GM12878 (cell line): ENCODE results near the gene PAIP1. TPM values are rescaled to one million over a fixed set of nuclear protein-coding genes. Genes with fewer than 3 reads are reported as not detected.

Experiments
- ASH2L ChIP-seq: fragments of 300-600, 200-600 bp; sonication (generic); IDR thresholded peaks from 2 replicates; pipeline ENCODE4 v1.6.1; 2017; ENCODE audit warnings: low read depth, mild to moderate bottlenecking, borderline replicate concordance
- CEBPB ChIP-seq, 2 experiments: fragments of 150-350 bp in 1 of 2; IDR thresholded peaks; 2 replicates each; pipeline ENCODE4 v1.6.1; 2012 to 2014; ENCODE audit warnings: low read depth in 2 of 2, low read length in 2 of 2, borderline replicate concordance in 1 of 2, inconsistent platforms in 1 of 2
- CHD1 ChIP-seq: IDR thresholded peaks from 2 replicates; pipeline ENCODE4 v1.6.1; 2012; ENCODE audit warnings: low read depth, low read length, improper control_type of control experiment
- CUX1 ChIP-seq: IDR thresholded peaks from 2 replicates; pipeline ENCODE4 v1.6.1; 2012; ENCODE audit warnings: improper control_type of control experiment, low read depth, low read length; ENCODE audit not compliant: insufficient replicate concordance
- MYB ChIP-seq: fragments of 150-350 bp; IDR thresholded peaks from 2 replicates; pipeline ENCODE4 v1.6.1; 2014; ENCODE audit warnings: mild to moderate bottlenecking, low read depth, low read length, borderline replicate concordance
- MYC ChIP-seq: IDR thresholded peaks from 2 replicates; pipeline ENCODE4 v1.6.1; 2011; ENCODE audit warnings: mild to moderate bottlenecking, low read length, moderate library complexity, inconsistent platforms; ENCODE audit not compliant: insufficient read depth, insufficient replicate concordance, insufficient read length, severe bottlenecking
- POLR2A ChIP-seq: IDR thresholded peaks from 2 replicates; pipeline ENCODE4 v1.6.1; 2011; ENCODE audit warnings: low read depth, mild to moderate bottlenecking, low read length
- RCOR1 ChIP-seq: conservative IDR thresholded peaks from 2 replicates; pipeline ENCODE4 v1.6.1; 2012; ENCODE audit warnings: low read depth, low read length, improper control_type of control experiment
- REST ChIP-seq: IDR thresholded peaks from 2 replicates; pipeline ENCODE4 v1.6.1; 2012; ENCODE audit warnings: mild to moderate bottlenecking, low read depth, low read length
- SMC3 ChIP-seq: IDR thresholded peaks from 2 replicates; pipeline ENCODE4 v1.6.1; 2011; ENCODE audit warnings: low read length, improper control_type of control experiment, borderline replicate concordance
- STAT3 ChIP-seq: IDR thresholded peaks from 2 replicates; pipeline ENCODE4 v1.6.1; 2011; ENCODE audit warnings: low read depth, low read length, improper control_type of control experiment
- SUPT20H ChIP-seq: IDR thresholded peaks from 2 replicates; pipeline ENCODE4 v1.6.1; 2011; ENCODE audit warnings: low read depth, mild to moderate bottlenecking, low read length, moderate library complexity, borderline replicate concordance; ENCODE audit not compliant: control insufficient read depth
- TBL1XR1 ChIP-seq: IDR thresholded peaks from 2 replicates; pipeline ENCODE4 v1.6.1; 2012; ENCODE audit warnings: low read depth, low read length, improper control_type of control experiment
- TCF7 ChIP-seq: IDR thresholded peaks from 2 replicates; pipeline ENCODE4 v1.6.1; 2014; ENCODE audit warnings: antibody characterized with exemption, borderline replicate concordance
- WRNIP1 ChIP-seq: IDR thresholded peaks from 2 replicates; pipeline ENCODE4 v1.6.1; 2011; ENCODE audit warnings: low read depth, low read length, improper control_type of control experiment, borderline replicate concordance
- YBX1 ChIP-seq: fragments of 450-650 bp; IDR thresholded peaks from 2 replicates; pipeline ENCODE4 v1.6.1; 2016; ENCODE audit warnings: antibody characterized with exemption
- ZBTB33 ChIP-seq: fragments of 450-650 bp; IDR thresholded peaks from 2 replicates; pipeline ENCODE4 v1.6.1; 2017; ENCODE audit warnings: mild to moderate bottlenecking
- polyA plus RNA-seq, 11 experiments: library from polyadenylated mRNA; depleted of rRNA in 4 of 11; unstranded in 6 of 11; stranded (reverse) in 5 of 11; fragments of >200 nt; fragmentation: Nextera tagmentation in 4 of 11; fragmentation: Illumina TruSeq in 1 of 11; extraction: Ambion mirVana in 4 of 11; extraction: Trizol in 1 of 11; gene quantifications; 1 replicate in 1 of 11; 2 replicates in 10 of 11; pipeline versions ENCODE4 v1.2.1 to v1.2.3, GENCODE V29; 2011 to 2016; ENCODE audit warnings: inconsistent platforms in 2 of 11, missing spikeins in 2 of 11, low read depth in 1 of 11
- total RNA-seq, 4 experiments: library from RNA; depleted of rRNA in 3 of 4; stranded (reverse); fragments of >200 nt in 3 of 4; fragmentation: Illumina TruSeq in 1 of 4; extraction: Trizol in 1 of 4; gene quantifications; 2 replicates each; pipeline versions ENCODE4 v1.2.1 to v1.2.3, GENCODE V29; 2013 to 2021

Gene PAIP1
- total and polyA plus RNA-seq, 10 of the 15 experiments (the other 5 are each of a cell fraction or from before 2014, with no cell fraction given): 37.4 to 90.9 (median 57.0) TPM

GRCh38 chr5:43556857-43557542 is at the start of gene PAIP1 (continued):
- TF ChIP-seq REST (no peak), SMC3 (no peak), CEBPB (IDR thresholded peaks at IDR 0.05; ENCODE audit: borderline replicate concordance in 1 of 2, low read depth in 2 of 2, low read length in 2 of 2) (no peak), ZBTB33 (no peak), POLR2A (peak; percentile 86), CHD1 (peak; percentile 36; the same call in 1 of the 2 replicates), TBL1XR1 (0 out of 2 replicates have a peak, but pooled peaks have one; percentile 27), YBX1 (no peak), WRNIP1 (no peak), MYC (peak; percentile 32), TCF7 (no peak), CUX1 (no peak), MYB (no peak), STAT3 (no peak), RCOR1 (0 out of 2 replicates have a peak, but pooled peaks have one; percentile 32), SUPT20H (no peak), ASH2L (0 out of 2 replicates have a peak, but pooled peaks have one; percentile 76)
